NK-92 (cell line): ENCODE results near the gene RCL1.
"Not testable (repeated sequence)": the region's sequence is repeated elsewhere in the genome, so short reads cannot be mapped to it uniquely, and the experiment has no call there.

Source experiments
- DNase-seq: peaks from one replicate; lab custom pipeline; 2025; ENCODE audit not compliant: unreplicated experiment; lab: John Stamatoyannopoulos, UW

The RCL1 gene

DNA sequence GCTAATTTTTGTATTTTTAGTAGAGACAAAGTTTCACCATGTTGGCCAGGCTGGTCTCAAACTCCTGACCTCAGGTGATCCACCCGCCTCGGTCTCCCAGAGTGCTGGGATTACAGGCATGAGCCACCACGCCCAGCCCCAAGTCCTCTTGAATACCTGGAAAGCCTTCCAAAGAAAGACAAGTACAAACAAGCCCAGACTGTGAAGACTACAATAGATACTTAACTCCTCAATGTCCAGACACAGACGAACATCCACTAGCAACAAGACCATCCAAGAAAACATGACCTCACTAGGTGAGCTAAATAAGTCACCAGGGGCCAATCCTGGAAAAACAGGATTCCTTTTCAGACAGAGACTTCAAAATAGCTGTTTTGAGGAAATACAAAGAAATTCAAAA lies 9.6 kb upstream of the RCL1 start:
- not testable (repeated sequence) for DNase-seq

DNA sequence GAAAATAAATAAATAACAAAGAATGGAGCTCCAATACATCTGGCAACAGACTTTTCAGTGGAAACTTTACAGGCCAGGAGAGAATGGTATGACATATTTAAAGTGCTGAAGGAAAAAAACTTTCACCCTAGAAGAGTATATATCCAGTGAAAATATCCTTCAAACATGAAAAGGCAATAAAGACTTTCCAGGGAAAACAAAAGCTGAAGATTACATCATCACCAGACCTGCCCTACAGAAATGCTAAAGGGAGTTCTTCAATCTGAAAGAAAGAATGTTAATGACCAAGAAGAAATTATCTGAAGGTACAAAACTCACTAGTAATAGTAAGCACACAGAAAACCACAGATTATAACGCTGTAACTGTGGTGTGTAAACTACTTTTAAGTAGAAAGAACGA lies 8.3 kb upstream of the RCL1 start:
- DNase-seq, result no peak

DNA sequence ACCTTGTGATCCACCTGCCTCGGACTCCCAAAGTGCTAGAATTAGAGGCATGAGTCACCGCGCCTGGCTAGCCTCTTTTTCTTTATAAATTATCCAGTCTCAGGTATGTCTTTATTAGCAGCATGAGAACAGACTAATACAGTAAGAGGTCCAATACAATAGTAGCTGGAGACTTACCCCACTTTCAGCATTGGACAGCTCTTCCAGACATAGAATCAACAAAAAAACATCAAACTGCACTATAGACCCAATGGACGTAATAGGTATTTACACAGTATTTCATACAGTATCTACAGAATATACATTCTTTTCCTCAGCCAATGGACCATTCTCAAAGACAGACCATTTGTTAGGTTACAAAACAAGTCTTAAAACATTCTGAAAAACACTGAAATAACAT lies 6.1 kb upstream of the RCL1 start:
- no peak for DNase-seq

DNA sequence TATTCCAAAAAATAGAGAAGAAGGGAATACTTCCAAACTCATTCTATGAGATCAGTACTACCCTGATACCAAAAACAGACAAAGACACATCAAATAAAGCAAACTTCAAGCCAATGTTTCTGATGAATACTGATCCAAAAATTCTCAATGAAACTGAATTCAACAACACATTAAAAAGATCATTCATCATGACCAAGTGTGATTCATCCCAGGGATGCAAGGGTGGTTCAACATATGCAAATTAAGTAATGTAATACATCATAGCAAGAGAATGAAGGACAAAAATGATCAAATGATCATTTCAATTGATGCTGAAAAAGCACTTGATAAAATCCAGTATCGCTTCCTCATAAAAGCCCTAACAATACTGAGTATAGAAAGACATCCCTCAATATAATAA lies 4.9 kb upstream of the RCL1 start:
- DNase-seq, result no peak

DNA sequence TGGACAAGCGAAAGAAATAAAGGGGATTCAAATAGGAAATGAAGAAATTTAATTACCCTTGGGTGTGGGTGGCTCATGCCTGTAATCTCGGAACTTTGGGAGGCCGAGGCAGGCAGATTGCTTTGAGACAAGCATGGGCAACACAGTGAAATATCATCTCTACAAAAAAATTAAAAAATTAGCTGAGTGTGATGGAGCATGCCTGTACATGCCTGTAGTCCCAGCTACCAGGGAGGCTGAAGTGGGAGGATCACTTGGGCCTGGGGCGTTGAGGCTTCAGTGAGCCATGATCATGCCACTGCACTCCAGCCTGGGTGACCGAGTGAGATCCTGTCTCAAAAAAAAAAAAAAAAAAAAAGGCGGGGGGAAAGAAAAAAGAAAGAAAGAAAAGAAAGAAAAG lies 4.0 kb upstream of the RCL1 start:
- DNase-seq, result no peak

DNA sequence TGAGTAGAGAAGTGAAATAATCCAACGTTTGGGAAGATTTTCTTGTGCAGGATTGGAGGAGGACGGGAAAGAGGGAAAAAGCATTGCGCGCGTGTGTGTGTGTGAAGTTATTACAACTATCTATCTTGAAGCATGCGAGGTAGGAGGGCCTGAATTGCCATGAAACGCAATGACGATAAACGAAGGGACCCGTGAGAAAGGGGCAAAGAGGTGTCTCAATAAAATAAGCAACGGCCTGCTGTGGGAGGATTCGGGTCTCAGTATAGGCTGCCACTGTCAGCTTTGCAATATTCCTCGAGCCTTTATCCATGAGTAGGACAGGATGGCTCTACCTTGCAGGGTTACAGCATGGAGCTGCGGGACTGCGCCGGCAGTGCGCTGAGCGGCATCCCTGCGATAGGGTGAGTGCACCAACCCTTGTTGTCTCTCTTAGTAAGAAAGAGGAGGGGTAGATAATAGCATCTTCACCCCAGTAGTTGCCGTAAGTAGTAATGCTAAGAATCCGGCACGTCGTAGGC lies 631 bp upstream of the RCL1 start:
- no peak for DNase-seq

DNA sequence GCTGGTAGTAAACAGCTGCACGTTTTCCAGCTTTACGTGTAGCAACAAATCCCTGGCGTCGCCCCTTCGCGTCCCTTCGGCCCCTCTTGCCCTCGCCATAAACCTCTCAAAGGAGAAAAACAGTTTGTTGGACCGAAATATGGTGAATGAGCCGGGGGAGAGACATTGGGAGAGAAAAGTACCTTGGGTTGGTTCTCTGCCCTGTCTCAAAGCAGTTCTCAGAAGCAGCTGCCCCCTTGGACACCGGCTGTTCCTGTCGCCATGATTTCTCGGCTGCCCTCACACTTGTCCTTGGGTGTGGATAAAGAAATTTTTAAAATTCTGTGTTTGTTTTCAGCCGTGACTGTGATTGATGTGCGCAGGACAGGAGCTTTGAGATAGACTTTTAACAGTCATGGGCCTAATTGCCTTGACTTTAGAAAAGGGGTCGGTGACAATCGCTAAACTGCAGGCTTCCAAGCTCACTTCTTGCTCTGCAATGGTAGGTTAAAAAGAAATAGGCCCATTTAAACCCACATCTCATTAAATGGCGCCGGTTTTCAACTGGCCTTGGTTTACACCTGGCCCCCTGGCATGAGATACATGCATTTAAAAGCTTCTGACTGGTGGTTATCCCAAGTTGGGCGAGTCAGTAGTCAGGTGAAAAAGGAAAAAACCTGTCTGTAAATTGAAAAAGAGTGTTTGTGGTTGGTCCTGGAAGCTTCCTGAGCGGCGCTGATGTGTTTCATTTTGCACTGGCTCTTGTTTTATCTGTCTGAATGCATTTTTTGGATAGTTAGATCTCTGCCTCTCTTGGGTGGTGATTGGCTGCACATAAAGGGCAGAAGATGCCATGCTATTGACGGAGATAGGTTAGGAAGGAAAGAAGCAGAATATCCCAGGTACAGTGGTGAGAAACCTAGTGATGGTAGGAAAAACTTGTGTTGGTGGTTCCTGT lies 983 bp downstream of the RCL1 start:
- DNase-seq, result no peak

DNA sequence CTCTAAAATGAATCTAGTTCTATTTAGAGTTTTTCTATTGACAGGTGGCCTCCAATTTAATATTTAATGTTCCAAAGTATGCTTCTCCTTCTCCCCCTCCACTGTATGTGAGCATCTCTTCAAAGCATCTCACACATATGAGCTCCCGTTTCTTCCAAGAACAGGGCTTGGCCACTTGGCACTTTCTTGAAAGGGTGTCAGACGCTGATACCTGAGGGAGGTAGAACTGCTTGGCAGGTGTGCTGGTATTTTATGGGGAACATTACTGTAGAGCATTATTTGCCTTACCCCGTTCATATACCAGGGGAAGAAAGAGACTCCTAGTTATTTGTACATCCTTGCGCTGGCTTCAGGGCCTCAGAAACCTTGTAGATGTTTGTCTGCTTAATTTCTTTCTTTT lies 1.9 kb downstream of the RCL1 start:
- DNase-seq, result no peak

DNA sequence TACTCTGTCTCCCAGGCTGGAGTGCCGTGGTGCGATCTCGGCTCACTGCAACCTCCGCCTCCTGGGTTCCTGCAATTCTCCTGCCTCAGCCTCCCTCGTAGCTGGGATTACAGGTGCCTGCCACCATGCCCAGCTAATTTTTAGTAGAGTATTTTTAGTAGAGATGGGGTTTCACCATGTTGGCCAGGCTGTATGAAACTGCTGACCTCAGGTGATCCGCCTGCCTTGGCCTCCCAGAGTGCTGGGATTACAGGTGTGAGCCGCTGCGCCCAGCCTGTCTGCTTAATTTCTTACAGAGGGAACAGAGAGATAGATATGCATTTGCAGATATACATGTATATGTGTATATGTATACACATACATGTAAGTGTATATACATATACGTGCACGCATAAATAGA lies 2.4 kb downstream of the RCL1 start:
- not testable (repeated sequence) for DNase-seq

DNA sequence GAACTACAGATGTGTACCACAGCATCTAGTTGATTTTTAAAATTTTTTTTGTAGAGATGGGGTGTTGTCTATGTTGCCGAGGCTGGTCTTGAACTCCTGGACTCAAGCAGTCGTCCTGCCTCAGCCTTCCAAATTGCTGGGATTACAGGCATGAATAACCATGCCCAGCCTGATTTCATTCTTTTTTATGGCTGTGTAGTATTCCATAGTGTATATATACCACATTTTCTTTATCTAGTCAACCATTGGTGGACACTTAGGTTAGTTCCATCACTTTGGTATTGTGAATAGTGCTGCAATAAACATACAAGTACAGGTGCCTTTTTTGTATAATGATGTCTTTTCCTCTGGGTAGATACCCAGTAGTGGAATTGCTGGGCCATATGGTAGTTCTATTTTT lies 3.8 kb downstream of the RCL1 start:
- DNase-seq, result no peak

DNA sequence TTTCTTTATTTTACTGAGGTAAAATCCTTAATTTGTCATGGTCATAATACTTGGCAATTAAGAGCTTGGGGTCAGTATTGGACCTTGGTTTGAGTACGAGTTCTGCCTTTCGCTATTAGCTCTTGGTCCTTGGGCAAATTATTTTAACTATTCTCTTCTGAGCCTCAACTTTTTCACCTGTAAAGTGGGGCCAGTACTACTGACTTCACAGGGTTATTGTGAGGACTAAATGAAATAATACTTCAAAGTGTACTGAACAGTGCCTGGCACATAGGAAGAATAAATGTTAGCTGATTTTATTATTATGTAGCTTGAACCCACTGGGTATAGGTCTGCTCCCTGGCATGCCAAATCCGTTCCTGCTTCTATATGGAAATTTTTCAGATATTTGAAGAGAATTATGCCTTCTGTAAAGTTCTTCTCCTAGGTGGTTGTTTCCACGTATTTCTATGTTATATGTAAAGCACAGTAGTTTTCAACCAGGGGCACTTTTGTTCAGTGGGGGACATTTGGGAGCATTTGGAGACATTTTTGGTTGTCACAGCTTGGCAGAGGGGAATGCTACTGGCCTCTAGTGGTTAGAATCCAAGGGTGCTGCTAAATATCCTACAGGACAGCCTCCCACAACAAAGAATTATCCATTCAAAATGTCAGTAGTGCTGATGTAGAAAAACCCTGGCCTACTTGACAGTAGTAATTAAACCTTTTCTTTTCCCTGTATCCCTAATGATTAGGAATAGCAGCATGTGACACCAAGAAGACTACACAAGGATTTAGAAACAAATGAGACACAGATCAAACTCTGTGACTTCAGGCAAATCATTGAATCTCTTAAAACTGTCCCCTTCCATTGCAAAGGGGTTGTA lies 4.5 kb downstream of the RCL1 start:
- no peak for DNase-seq

DNA sequence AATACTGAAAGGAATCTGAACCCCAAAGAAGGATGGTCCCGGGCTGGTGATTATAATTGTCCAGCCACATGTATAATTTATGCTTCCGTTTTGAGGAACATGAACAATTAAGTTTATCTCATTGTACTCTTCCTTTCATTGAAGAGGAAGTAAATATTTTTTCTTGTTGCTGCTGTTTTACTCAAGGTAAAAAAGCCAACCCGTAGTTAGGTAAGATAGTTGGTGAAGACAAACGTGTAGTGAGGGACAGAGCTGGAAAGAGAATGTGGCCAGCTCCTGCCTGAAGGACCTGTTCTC lies 5.1 kb downstream of the RCL1 start:
- DNase-seq, result no peak

DNA sequence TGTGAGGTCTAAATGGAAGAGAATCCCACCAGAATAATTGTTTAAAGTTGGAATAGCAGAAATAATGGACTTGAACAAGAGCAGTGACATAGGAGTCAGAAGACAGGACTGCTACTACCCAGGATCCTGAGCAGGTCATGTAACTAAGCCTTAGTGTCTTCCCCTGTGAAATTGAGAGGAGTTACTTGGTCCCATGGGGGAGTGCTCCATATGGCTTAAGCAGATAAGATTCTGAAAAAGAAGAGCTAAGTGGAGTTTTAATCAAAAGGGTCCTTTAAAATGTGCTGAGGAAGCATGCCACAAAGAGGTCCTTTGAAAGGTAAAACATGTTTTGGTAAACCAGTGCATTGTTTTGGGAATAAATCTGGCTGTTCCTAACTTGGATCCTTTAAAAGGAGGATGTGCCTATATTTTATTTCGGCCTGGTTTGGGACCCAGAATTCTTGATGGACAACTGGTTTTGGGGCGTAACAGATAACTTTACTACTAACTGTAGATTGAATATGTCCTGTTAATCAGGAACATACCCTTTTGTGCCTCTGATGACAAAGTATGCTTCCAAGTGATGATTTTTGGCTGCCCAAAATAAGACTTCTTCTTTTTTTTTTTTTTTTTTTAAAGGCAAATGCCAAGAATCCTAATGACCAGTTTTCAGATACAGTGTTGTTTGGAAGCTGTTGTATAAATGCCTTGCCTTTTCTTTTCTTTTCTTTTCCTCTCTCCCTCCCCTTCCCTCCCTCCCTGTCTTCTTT lies 5.7 kb downstream of the RCL1 start:
- DNase-seq, result no peak

DNA sequence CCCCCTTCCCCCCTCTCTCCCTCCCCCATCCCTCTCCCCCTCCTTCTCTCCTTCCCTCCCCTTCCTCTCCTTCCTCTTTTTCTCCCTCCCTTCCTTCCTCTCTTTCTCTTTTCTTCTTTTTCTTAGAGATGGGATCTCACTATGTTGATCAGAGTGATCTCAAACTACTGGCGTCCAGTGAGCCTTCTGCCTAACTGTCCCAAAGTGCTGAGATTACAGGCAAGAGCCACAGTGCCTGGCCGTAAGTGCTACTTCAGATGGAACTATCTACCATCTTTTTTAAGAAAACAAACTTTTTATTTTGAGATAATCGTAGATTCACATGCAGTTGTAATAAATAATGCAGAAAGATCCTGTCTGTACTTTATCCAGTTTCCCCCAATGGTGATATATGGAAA lies 6.3 kb downstream of the RCL1 start:
- DNase-seq, result no peak

DNA sequence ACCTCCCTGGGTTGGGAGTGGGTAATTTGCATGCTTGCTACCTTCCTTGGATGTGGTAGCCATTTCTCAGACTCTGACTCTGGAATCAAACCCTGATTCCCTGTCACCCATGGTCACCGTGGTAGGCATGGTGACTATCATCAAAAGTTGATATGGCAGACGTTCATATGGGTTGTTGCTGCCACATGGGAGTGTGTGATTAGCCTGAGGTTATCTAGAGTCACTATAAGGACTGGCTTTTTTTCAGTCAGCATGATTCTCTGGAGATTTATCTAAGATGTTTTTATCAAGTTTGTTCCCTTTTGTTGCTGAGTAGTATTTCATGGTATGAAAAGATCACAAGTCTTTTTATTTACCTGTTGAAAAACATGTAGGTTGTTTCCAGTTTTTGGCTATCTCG lies 7.0 kb downstream of the RCL1 start:
- no peak for DNase-seq

DNA sequence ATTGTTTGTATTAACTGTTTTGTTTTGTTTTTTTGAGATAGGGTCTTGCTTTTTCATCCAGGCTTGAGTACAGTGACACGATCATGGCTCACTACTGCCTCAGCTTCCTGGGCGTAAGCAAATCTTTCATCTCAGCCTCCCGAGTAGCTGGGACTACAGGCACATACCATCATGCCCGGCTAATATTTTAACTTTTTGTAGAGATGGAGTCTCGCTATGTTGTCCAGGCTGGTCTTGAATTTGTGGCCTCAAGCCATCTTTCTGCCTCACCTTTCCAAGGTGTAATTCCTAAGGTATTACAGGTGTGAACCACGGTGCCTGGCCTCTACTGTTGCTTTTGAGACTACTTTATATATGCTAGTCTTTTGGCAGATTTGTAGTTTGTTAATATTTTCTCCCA lies 8.4 kb downstream of the RCL1 start:
- no peak for DNase-seq

DNA sequence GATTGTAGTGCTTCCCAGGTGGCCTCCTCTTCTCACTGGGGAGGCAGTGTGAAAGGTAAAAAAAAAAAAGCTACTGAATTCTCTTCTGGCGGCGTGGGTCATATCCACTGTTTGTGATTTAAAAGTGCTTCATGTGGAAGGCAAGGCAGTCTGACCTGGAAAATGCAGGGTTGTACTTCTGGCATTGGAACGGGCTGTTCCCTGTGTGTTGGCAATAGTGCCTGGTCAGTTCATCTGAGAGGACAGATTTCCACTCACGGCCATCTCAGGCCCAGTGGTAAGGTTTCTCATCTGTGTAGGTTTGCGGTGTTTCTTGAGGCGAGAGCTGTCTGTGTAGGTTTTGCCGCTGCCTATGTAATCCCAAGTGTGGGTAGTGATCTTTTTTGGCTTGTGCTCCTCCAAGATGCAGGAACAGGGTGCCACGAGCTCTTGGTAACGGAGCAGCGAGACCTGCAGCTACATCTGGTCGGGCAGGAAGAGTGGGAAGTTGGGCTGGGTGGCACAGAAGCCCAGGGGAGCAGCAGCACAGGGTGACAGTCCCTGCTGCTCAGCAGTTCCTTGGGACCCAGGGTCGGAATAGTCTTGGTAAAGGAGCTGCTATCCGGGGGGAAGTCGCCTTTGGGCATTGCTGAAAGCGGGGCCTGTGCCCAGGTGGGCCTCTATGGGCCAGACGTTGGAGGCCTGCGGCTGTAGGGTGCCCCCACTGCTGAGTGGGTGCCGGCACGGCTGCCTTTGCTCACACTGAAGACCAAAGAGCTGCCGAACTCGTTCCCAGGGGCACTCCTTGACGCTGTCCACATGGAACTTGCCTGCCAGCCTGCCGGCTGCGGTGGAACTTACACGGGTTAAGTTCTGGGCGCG lies 11.2 kb downstream of the RCL1 start:
- DNase-seq, result no peak

DNA sequence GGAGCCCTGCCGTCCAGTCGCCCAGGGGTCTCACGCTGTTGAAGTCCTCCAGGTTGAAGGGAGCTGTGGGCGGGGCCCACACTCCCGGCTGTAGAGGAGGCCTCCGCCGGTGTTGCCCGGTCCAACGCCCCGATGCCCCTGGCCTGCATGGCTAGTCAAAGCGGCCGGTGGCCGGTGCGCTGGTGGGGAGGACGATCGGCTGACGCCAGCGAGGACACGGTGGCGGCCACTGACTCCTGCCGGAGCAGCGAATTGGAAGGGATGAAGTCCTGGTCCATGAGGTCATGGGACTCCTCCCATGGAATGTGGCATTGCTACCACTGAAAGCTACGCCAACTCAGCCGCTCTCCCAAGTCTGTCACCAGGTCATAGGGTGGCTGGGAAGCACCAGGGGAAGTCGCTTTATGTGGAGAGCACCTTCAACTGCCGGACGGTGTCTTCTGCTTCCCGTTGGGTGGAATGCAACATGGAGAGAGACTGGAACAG lies 11.8 kb downstream of the RCL1 start:
- DNase-seq, result no peak

DNA sequence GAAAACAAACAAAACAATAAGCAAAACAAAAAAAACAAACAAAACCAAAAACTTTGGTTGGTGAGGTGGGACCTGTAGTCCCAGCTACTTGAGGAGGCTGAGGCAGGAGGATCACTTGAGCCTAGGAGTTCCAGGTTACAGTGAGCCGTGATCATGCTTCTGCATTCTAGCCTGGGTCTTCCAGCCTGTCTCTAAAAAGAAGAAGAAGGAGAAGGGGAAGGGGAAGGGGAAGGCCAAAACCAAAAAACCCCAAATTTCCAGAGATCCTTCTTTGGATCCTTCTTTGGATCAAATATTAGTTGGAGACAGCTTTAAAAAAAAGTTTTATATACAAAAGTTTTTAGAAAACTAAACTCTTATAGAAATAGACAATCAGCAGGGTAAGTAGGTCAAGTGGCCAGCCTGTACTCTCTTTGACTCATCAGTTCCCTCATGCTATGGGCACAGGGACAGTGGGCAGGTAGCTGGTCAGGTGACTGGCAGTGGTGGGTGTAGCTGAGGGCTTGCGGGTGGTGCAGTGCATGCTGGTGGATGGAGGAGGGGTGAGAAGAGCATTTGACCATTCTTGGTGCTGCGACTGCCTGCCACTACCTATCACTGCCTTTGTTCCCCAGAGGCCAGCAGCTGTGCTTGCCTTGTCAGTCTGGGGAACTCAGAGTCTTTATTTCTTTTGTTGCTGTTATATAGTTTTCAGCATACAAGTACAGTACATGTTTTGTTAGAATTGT lies 12.6 kb downstream of the RCL1 start:
- DNase-seq, result no peak

DNA sequence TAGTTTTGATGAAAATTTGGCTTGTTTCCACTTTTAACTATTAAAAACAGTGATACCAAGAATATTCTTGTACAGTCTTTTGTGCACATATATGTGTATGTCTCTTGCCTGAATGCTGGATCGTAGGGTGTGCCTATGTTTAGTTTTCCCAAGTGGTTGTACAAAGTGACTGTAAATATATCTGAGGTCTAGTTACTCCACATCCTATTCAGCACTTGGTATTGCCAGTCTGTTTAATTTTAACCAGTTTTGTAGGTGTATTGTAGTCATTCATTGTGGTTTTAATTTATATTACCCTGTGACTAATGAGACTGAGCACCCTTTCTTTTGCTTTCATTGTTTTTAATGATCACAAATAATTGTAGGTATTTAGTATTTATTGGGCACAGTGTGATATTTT lies 17.8 kb downstream of the RCL1 start:
- no peak for DNase-seq
